ENCODE results near the gene EPAS1.

The EPAS1 gene

GRCh38 chr2:46413631-46414030 lies 116.4 kb downstream of the EPAS1 start:
- no peak for DNase-seq

GRCh38 chr2:46414701-46415100 lies 117.5 kb downstream of the EPAS1 start:
- no peak for DNase-seq

GRCh38 chr2:46416280-46416679 lies 119.1 kb downstream of the EPAS1 start:
- DNase-seq, result no peak

GRCh38 chr2:46416739-46417403 lies 119.7 kb downstream of the EPAS1 start:
- no peak for DNase-seq

- DNase-seq, result no peak
Measured at GRCh38 chr2:46420945-46421344, 123.7 kb downstream of the EPAS1 start.

GRCh38 chr2:46421361-46421760 lies 124.2 kb downstream of the EPAS1 start:
- DNase-seq, result no peak

- DNase-seq, result no peak
Measured at GRCh38 chr2:46422717-46423394, 125.6 kb downstream of the EPAS1 start.

- no peak for DNase-seq
Measured at GRCh38 chr2:46424937-46425336, 127.7 kb downstream of the EPAS1 start.

GRCh38 chr2:46428911-46429436 lies 131.8 kb downstream of the EPAS1 start:
- DNase-seq, result no peak

GRCh38 chr2:46430413-46430812 lies 133.2 kb downstream of the EPAS1 start:
- no peak for DNase-seq

- DNase-seq, result no peak
Measured at GRCh38 chr2:46430992-46431391, 133.8 kb downstream of the EPAS1 start.

GRCh38 chr2:46431481-46432235 lies 134.5 kb downstream of the EPAS1 start:
- no peak for DNase-seq

GRCh38 chr2:46434851-46435273 lies 137.7 kb downstream of the EPAS1 start:
- no peak for DNase-seq

- DNase-seq, result no peak
Measured at GRCh38 chr2:46435353-46435752, 138.1 kb downstream of the EPAS1 start.

- no peak for DNase-seq
Measured at GRCh38 chr2:46435796-46436360, 138.7 kb downstream of the EPAS1 start.

Measured in activated naive CD4-positive, alpha-beta T cell treated with anti-CD3 and anti-CD28 coated beads, Interleukin-2, amount 50 U/mL, for 16 hours (primary cell).